Left ventricle myocardium superior (tissue), 1 donor: Measurements from ENCODE around the gene APOBEC3F. TPM values are rescaled to one million over a fixed set of nuclear protein-coding genes. Genes with fewer than 3 reads are reported as not detected.

ENCODE experiments used
- total RNA-seq: library from RNA; stranded (reverse); fragmentation: NEBNext Ultra II Directional; extraction: Animal tissue kit (Norgen Biotek cat#: 25700); gene quantifications from one replicate; pipeline ENCODE4 v1.2.1, GENCODE V29; 2021
- donor health status: DM: no; HTN: yes; CAD: no; lungs with severe emphysema.

Gene APOBEC3F
- total RNA-seq, 1 donor from 2014 or later, result 4.4 TPM

Other genes starting within 250 kb of the APOBEC3F start
- 11.6 TPM for gene DNAL4, start 246.7 kb upstream of the APOBEC3F start, total RNA-seq
- gene NPTXR, start 196.8 kb upstream of the APOBEC3F start, total RNA-seq, result 23.4 TPM
- 37.1 TPM for gene CBX6, start 168.6 kb upstream of the APOBEC3F start, total RNA-seq
- gene APOBEC3A, start 83.3 kb upstream of the APOBEC3F start, total RNA-seq, result 0.82 TPM
- 0.55 TPM for gene APOBEC3B, start 58.5 kb upstream of the APOBEC3F start, total RNA-seq
- 31.1 TPM for gene APOBEC3C, start 26.6 kb upstream of the APOBEC3F start, total RNA-seq
- 1.0 TPM for gene APOBEC3D, start 19.7 kb upstream of the APOBEC3F start, total RNA-seq
- 3.9 TPM for gene APOBEC3G, start 36.4 kb downstream of the APOBEC3F start, total RNA-seq
- 0.40 TPM for gene APOBEC3H, start 56.4 kb downstream of the APOBEC3F start, total RNA-seq
- 79.2 TPM for gene CBX7, start 111.8 kb downstream of the APOBEC3F start, total RNA-seq
- 19.9 TPM for gene PDGFB, start 204.1 kb downstream of the APOBEC3F start, total RNA-seq